DOHH2 (cell line): ENCODE measurements around the gene SESTD1.

Experiments
- H3F3A ChIP-seq: fragments of 200-600 bp; sonication (generic), shearing (Covaris generic); 2 replicates; pipeline ENCODE4 v1.6.0; 2016; ENCODE audit warnings: antibody characterized with exemption, mild to moderate bottlenecking; ENCODE audit not compliant: control insufficient read depth, insufficient read depth
- H3K27ac ChIP-seq: fragments of 200-600 bp; sonication (generic); 2 replicates; pipeline ENCODE4 v1.5.1; 2014; ENCODE audit warnings: low read depth, mild to moderate bottlenecking, low read length, moderate library complexity
- H3K27me3 ChIP-seq: fragments of 200-600 bp; sonication (generic); 2 replicates; pipeline ENCODE4 v1.6.1; 2014; ENCODE audit warnings: mild to moderate bottlenecking, low read length, mixed read lengths; ENCODE audit not compliant: control insufficient read depth
- H3K36me3 ChIP-seq: fragments of 200-600 bp; sonication (generic); 2 replicates; pipeline ENCODE4 v1.6.1; 2014; ENCODE audit warnings: mild to moderate bottlenecking, low read length, moderate library complexity, mixed read lengths; ENCODE audit not compliant: control insufficient read depth
- H3K4me1 ChIP-seq: fragments of 200-600 bp; sonication (generic); 2 replicates; pipeline ENCODE4 v1.6.1; 2014; ENCODE audit warnings: mild to moderate bottlenecking, low read length, mixed read lengths; ENCODE audit not compliant: control insufficient read depth
- H3K4me2 ChIP-seq: fragments of 200-600 bp; sonication (generic); 2 replicates; pipeline ENCODE4 v1.6.0; 2014; ENCODE audit warnings: mild to moderate bottlenecking, low read length, moderate library complexity
- H3K4me3 ChIP-seq: fragments of 200-600 bp; sonication (generic); 2 replicates; pipeline ENCODE4 v1.5.1; 2014; ENCODE audit warnings: mild to moderate bottlenecking, low read length, mixed read lengths
- H3K79me2 ChIP-seq: fragments of 200-600 bp; sonication (generic); 2 replicates; pipeline ENCODE4 v1.6.1; 2014; ENCODE audit warnings: mild to moderate bottlenecking, low read length, mixed read lengths; ENCODE audit not compliant: control insufficient read depth
- H3K9me2 ChIP-seq: fragments of 200-600 bp; sonication (generic); replicated peaks from 2 replicates; pipeline ENCODE4 v1.6.1; 2014; ENCODE audit warnings: mild to moderate bottlenecking, low read length, mixed read lengths; ENCODE audit not compliant: control insufficient read depth
- H3K9me3 ChIP-seq: fragments of 200-600 bp; sonication (generic); 2 replicates; pipeline ENCODE4 v1.6.1; 2014; ENCODE audit warnings: antibody characterized with exemption, low read length, mixed read lengths; ENCODE audit not compliant: control insufficient read depth, insufficient read depth
- H4K20me1 ChIP-seq: fragments of 200-600 bp; sonication (generic); 2 replicates; pipeline ENCODE4 v1.6.0; 2014; ENCODE audit warnings: low read depth, mild to moderate bottlenecking, antibody characterized with exemption, low read length, moderate library complexity; ENCODE audit not compliant: control insufficient read depth, insufficient read depth
- CTCF ChIP-seq: fragments of 200-600 bp; sonication (generic); IDR thresholded peaks from one replicate; pipeline ENCODE4 v1.5.1; 2014; ENCODE audit warnings: antibody characterized with exemption, mild to moderate bottlenecking, low read depth, low read length; ENCODE audit not compliant: poor library complexity, severe bottlenecking
- EZH2phosphoT487 ChIP-seq: fragments of 200-600 bp; sonication (generic); IDR thresholded peaks from 2 replicates; pipeline ENCODE4 v1.6.1; 2017; ENCODE audit warnings: borderline replicate concordance, mild to moderate bottlenecking, antibody characterized with exemption, low read length, moderate library complexity, mixed read lengths

The SESTD1 gene

GRCh38 chr2:179171371-179171770, 93.3 kb downstream of the SESTD1 start:
- Histone ChIP-seq H3F3A (no peaks in the 10 kb centered on the region), H4K20me1 (no peaks in the 10 kb centered on the region), H3K79me2 (no peaks in the 10 kb centered on the region), H3K4me2 (peak overlapping the region; percentile 2; the same call in 1 of the 2 replicates), H3K4me3 (no peak overlapping the region), H3K4me1 (peaks cover 10% of the 10 kb centered on the region), H3K27me3 (no peaks in the 10 kb centered on the region), H3K36me3 (no peaks in the 10 kb centered on the region), H3K27ac (no peak overlapping the region), H3K9me2 (no peaks in the 10 kb centered on the region), H3K9me3 (no peaks in the 10 kb centered on the region)
- no peak for TF ChIP-seq EZH2phosphoT487
- TF ChIP-seq CTCF, result no peak

GRCh38 chr2:179170901-179171300, 93.7 kb downstream of the SESTD1 start:
- no peaks in the 10 kb centered on the region for H4K20me1 ChIP-seq
- no peaks in the 10 kb centered on the region for H3K79me2 ChIP-seq
- H3K4me3 ChIP-seq, result no peak overlapping the region
- no peaks in the 10 kb centered on the region for H3K27me3 ChIP-seq
- no peaks in the 10 kb centered on the region for H3K9me3 ChIP-seq
- H3K36me3 ChIP-seq, result no peaks in the 10 kb centered on the region
- H3K9me2 ChIP-seq, result no peaks in the 10 kb centered on the region
- H3K4me1 ChIP-seq, result peaks cover 10% of the 10 kb centered on the region
- TF ChIP-seq CTCF (no peak), EZH2phosphoT487 (no peak)
- H3F3A ChIP-seq, result no peaks in the 10 kb centered on the region
- H3K27ac ChIP-seq, result no peak overlapping the region
- H3K4me2 ChIP-seq, result 0 out of 2 replicates have a peak overlapping the region, but pooled peaks have one; percentile 2

GRCh38 chr2:179165356-179166000, 99.2 kb downstream of the SESTD1 start:
- Histone ChIP-seq H3F3A (no peaks in the 10 kb centered on the region), H3K4me2 (no peak overlapping the region), H3K9me3 (no peaks in the 10 kb centered on the region), H3K4me3 (no peak overlapping the region), H3K4me1 (no peaks in the 10 kb centered on the region), H3K79me2 (no peaks in the 10 kb centered on the region), H4K20me1 (no peaks in the 10 kb centered on the region), H3K27ac (no peak overlapping the region), H3K27me3 (no peaks in the 10 kb centered on the region), H3K9me2 (no peaks in the 10 kb centered on the region), H3K36me3 (no peaks in the 10 kb centered on the region)
- TF ChIP-seq EZH2phosphoT487 (no peak), CTCF (no peak)
